Astrocyte of the hippocampus (primary cell): Measurements from ENCODE around the gene NKD1.

Experiments
- DNase-seq: peaks from one replicate; pipeline ENCODE4 v3.0.0; 2011; ENCODE audit warnings: low read depth, low spot score

The NKD1 gene

DNA sequence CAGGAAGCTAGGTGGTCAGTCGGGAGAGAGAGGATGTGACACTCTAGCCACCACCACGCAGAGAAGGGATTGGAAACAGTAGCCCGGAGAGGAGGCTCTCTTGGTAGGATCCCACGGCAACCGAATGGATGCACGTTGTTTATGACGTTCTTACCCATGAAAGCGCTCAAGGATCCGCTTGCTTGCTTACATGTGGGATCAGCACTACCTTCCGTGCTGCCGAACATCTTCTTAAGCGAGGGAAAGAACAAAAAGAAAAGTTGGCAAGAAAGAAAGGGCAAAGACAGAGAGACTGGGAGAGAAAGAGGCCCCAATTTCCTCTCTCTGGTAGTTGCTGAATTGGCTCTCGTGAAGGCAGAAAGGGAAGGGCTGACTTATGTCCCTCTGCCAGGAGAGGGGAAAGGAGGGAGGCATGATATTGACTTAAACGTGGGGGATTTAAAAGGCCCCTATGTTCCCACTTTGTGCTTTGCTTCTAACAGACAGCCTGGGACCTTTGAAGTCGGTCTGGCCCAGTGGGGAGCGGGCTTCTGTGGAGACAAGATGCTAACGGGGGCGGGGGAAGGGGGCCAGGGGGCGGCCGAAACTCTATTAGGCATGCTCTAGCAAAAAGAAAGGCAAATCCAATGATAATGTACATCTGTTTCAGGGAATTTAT is 97.5 kb downstream of the NKD1 start:
- no peak for DNase-seq

DNA sequence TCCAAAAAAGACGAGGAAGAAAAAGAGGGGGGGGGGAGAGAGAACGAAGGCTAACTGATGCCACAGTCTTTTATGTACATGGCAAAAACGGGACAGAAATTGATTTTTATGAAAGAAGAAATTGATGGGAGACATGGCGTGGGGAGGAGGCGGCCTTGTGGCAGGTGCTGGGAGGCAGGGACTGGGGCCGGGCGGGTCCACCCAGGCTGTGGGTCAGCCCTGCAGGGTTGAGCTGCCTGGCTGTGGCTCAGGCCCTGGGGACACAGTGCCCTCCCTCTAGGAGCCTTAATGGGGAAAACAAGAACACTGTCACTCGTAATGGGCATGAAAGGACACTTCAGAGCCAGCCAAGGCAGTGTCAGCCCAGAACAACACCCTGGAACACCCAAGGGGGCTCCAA is 98.1 kb downstream of the NKD1 start:
- DNase-seq, result no peak

- no peak for DNase-seq
Measured at GRCh38 chr16:50651835-50652438, 103.7 kb downstream of the NKD1 start.

- DNase-seq, result no peak
Measured at GRCh38 chr16:50652836-50653425, 104.7 kb downstream of the NKD1 start.

GRCh38 chr16:50653633-50654519 is 105.7 kb downstream of the NKD1 start:
- DNase-seq, result no peak

GRCh38 chr16:50655558-50656055 is 107.4 kb downstream of the NKD1 start:
- DNase-seq, result no peak

GRCh38 chr16:50657241-50657640 is 109.0 kb downstream of the NKD1 start:
- DNase-seq, result no peak

- DNase-seq, result no peak
Measured at GRCh38 chr16:50659806-50660205, 111.6 kb downstream of the NKD1 start.

GRCh38 chr16:50662306-50662940 is 114.2 kb downstream of the NKD1 start:
- no peak for DNase-seq

GRCh38 chr16:50664270-50664669 is 116.1 kb downstream of the NKD1 start:
- no peak for DNase-seq

GRCh38 chr16:50665128-50665878 is 117.1 kb downstream of the NKD1 start:
- DNase-seq, result peak; percentile 91

DNA sequence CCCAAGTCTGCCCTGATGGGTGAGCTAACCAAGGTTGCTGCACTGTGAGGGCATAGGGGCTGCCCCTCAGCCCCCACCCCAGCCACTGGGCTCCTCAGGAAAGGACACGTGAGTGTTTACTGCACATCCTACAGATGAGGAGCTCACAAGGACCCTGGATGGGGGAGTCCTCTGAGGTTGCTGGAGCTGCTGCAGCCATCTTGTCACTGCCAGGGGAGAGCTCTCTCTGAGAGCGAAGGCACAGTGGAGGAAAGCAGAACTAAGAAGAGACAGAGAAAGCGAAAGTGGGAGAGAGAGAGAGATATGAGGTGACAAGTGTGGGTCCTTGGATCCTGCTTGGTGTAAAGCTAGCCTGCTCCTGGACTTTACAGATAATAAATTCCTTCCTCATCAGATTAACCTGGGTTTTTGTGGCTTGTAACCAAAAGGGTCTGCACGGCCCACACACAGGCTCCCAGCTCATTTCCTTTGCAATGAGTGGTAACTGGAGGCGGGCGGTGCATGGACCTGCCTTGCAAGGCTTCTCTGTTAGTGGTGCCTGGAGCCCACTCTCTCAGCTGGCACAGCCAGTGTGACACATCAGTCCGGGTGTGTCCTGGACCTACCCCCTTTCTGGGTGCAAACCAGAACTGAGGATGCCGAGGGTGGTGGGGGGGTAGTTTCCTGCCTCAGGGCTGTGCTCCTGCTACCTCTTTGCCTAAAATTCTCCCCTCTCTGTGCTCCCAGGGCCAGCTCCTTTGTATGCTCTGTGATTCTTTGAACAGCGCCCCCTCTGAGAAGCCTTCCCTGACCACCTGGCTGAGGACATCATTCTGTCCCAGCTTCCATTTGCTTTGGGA is 118.7 kb downstream of the NKD1 start:
- no peak for DNase-seq

DNA sequence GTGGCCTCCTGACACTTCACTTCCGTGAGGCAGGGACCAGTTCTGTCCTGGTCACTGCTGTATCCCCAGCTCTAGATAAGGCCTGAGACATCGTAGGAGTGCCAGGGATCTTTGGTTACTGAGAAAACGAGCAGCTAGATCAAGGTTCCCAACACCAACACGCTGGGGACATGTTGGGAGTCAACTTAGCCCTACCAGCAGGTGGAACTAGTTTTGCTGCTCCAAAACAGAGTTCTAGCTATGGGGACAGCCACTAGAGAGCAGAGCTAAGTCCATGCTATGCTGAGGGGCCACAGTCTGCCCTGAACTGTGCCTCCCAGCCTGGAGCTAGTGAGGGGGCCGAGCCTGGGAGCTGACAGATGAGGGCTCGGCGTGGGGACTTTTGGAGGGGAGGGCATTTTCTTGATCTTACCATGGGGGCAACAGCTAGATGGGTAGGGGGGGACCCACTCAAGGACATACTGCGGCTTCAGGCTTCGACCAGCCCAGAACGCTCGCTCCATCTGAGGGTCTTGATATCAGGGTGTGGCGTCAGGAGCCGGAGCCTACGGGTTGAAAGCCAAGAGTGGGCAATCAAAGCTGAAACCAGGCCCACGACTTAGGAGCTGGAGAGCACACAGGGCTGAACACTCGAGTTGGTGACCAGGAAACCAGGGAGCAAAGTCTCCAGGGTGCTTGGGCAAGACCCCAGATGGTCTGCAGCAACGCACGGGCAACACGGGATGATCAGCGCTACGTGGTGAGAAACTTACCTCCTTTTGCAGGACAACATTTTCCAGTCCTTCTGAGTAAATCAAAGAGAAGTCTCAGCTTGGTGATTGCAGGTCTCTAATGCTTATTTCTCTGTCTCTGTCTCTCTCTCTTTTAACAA is 119.5 kb downstream of the NKD1 start:
- no peak for DNase-seq

DNA sequence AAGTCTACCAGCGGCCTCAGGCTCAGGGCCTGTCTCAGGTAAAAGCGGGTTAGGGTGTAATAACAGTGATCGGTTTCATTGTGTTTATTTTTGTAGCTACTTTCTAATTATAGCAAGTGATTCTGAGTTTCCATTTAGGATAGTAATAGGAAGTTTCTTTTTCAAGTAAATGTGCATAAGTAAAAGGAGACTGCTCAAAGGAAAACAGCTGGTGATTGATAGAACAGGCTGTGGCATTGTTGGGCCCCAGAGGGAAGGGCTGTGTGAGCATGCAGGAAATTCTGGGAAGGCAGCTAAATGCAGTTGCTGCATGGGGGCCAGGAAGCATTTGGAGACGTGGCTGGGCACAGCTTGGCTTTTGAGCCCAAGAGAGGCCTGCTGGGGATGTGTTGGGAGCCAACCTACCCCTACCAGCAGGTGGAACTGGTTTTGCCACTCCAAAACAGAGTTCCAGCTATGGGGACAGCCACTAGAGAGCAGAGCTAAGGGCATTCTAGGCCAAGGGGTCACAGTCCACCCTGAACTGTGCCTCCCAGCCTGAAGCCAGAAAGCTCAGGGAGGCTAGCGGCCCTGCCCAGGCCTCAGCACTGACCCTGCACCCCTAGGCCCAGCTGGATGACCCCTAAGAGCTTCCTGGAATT is 120.3 kb downstream of the NKD1 start:
- DNase-seq, result no peak

DNA sequence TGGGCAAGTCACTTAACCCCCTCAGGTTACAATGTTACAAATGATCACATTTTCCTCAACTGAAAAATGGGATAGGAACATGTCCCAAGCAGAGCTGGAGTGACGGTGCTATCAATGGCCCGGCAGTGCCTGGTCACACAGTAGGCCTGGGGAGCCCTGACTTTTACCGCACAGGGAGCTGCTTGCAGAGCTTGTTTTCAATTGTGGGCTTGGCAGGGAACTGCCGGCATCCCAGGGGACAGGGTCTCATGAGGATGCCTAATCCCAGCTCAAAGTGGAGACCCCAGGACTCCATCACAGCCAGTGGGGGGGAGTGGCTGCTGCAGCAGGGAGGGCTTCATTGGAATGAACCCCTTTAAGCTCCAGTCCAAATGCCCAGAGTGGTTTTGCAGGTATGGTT is 121.5 kb downstream of the NKD1 start:
- DNase-seq, result no peak

- DNase-seq, result no peak
Measured at GRCh38 chr16:50670476-50670875, 122.3 kb downstream of the NKD1 start.

DNA sequence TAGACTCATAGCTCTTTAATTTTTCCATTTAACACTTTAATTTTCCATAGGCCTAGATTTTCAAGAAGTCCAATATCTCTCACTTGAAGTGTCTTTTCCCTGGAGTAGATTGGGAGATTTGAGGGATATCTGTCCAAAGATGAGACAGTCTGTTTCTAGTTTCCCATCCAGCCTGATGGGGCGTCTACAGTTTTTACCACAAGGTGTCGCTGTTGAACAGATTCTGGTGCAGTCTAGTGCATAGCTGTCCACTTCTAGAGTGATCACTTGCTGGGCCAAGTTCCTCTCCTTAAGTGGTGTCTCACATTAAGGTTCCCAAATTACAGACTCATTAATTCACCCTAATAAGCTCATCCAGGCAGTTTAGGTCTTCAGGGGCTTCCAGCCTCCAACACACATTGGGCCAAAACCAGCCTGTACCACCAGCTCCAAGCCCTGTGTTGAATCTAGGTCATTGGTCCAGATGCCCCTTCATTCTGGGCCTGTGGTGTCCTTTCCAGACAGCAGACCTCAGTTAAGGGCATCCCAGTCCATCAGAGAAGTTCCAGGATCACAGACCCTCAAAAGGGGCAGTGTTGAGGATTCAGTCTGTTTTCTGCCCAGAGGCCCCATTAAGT is 123.6 kb downstream of the NKD1 start:
- DNase-seq, result peak; percentile 16
